Stimulated activated CD8-positive, alpha-beta memory T cell treated with anti-CD3 and anti-CD28 coated beads, Interleukin-15, amount 100 ng/mL, for 48 hours (primary cell): ENCODE measurements around the gene MED26.

Experiments
- DNase-seq, 2 donors: peaks; one replicate each; pipeline ENCODE4 v3.0.0-alpha.2; 2020; ENCODE audit warnings: low read depth in 2 of 2

Gene MED26

DNA sequence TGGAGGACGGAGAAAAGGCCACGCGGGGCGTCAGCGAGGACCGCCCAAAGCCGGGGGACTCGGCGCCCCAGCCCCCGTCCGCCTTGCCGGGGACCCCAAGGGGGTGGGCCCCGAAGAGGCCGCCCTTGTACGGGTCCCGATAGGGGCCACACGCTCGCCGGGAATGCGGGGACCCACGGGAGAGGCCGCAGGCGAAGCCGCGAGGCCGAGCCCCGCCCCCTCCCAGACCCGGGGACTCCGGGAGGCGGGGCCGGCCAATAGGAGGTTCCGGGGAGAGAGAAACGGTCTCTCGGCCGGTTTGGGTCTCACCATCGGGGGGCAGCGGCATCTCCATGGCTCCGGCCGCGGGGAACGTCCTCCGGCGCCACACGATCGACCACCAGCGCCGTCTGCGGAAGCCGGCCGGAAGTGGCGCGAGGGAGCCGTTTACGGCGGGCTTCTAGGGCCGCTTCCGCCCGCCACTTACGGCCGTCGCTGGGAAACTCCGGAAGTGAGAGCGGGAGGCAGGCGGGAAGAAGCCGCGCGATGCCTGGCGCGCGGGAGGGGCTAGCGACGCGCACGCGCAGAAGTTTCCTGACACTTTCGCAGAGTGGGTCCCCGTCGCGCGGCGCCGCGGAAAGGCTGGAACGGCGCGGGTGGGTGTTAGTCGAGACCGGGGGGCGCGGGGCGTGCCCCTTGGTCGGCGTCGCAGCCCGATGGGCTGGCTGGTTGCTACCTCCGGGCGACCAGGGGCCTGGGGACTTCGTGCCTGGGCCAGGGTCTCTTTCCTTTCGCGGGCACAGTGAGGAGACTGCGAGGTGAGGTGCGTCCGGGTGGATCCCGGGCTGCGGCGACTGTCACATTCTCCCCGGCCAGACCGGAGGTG is 85.7 kb downstream of the MED26 start, which contains the start of gene CHERP:
Gene CHERP, minus strand, starts transcription at position 393 of the 865 bp plus-strand sequence. Its CDS starts 59 bp downstream, at position 334.
- DNase-seq, result peak; percentile 91 to 92

DNA sequence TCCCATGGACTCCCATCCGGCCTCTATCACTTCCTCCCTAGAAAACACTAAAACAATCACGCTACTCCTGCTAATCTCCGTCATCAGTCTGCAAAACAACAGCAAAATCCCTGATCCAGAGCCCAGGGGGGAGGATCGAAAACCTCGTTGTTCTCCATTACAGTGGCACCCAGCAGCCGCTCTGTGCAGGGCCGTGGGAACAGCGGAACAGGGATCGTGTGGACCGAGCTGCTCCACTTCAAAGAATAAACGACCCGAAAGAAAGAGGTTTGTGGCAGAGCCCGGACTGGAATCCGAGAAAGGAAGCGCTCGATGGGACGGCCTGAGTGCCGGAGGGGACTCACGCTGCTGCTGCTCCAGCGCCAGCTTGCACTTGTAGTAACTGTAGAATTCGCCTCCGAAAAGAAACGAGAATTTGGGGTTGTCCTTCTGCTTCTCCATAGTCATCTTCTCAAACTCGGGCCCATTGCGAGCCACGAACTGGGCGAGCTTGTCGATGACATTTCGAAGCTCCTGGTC is 86.4 kb downstream of the MED26 start:
- no peak for DNase-seq

DNA sequence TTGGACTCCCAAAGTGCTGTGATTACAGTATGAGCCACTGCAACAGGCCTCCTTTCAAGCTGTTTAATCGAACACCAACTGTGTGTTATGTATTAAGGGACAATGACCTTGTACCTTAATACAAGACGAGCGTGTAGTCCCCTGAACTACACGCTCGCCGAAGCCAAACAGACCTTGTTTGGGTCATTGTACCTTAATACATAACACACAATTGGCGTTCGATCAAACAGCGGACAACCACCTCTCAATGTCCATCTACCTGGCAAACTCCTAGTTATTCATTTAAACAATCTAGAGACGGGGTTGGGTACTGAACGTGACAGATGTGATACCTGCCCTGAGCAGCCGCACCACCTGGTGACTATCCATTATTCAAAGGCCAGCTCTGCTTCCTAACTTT is 87.1 kb downstream of the MED26 start:
- no peak for DNase-seq

DNA sequence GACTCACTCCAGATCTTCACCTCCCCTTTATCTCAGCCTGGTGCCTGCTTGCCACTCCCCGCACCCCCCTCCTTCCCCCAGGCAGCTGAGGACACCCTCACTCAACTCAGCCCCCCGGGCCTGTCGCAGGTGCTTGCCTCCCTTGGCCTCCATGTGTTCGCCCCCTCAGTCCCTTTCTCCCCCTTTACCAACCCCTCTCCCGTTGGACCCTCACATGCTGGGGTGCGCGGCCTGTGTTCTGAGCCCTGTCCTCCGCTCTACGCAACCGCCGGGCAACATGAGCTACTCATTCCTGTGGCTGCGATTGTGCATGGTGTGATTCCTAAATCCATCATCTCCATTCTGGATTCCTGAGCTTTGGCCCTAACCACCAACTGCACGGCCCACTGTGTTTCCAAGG is 90.9 kb downstream of the MED26 start:
- DNase-seq, result no peak

DNA sequence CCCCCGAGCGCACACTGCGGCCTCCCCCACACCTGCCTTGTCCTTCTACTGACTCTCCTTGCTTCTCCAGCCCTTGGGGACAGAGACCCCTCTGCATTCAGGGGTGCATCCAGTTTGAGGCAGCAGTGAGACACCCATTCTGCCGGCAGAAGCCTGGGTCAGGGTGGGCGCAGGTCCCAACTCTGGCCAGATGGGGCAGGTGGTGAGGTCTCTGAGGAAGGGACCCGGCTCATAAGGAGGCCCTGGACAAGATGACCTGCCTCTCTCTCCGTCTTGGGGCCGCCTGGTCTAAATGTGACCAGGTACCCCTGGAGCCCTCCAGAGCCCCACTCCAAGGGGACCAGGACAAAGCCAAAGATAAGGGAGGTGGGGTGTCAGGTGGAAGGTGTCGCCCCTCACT is 91.9 kb downstream of the MED26 start:
- DNase-seq, result no peak

DNA sequence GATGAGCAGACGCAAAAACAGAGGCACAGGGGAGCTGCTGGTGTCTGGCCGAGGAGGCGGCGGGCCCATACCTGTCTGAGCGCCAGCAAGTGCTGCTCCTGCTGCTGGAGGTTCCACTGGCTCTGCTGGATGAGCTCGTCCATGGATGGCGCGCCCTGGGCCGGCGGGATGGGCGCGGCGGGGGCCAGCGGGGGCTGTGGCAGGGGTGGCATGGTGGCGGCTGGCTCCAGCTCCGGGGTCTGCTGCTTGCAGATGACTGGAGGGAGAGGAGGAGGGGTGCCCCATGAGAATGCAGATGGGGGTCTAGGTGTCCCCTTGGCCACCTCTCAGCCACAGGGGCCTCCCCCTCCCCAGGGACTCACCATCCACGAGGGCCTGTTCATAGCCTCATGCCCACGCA is 92.6 kb downstream of the MED26 start:
- no peak for DNase-seq

DNA sequence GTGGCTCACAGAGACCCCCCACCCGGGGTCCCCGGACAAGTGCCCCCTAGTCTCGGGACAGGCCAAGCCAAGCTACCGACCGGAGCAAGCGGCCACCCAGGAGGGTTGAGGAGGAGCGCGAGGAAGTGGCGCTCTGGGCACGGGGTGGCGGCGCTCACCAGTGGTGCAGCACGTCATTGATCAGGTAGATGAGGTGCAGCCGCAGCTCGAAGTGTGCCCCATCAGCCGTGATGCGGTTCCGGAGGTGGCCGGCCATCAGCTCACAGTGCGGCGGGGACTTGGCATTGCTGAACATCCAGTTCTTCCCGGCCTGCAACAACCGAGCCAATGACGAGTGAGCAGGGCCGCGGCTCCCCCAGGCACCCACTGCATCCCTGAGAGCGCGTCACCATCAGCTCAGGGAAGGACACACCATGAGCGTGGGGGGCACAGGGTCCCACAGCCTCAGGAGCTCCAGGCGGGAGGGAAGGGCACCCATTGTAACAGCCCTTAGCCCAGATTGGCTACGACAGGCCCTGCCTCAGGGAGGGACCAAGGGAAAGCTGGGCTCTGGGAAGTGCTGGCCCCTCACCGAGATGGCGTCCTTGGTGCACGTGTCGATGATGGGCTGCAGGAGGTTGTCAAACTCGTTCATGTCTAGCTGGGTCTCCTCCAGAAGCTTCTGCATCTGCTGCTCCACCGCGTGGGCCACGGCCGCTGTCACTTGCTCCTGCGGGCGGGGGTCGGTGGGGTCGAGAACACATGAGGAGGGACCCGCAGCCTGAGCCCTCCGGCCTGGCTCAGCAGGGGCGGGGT is 95.4 kb downstream of the MED26 start:
- DNase-seq, result no peak

DNA sequence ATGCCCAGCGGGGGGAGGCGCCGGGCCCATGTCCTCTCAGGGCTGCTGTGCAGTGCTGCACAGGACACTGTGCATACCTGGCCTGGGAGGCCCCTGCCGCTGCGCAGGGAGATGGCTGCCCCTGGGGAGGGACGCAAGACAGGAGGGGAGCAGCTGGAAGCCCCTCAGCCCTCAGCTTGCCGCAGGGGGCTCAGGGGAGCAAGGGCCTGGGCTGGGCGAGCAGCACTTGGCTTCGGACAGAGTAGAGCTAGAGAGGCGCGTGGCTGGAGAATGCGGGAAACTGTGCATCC is 96.7 kb downstream of the MED26 start:
- DNase-seq, result no peak

DNA sequence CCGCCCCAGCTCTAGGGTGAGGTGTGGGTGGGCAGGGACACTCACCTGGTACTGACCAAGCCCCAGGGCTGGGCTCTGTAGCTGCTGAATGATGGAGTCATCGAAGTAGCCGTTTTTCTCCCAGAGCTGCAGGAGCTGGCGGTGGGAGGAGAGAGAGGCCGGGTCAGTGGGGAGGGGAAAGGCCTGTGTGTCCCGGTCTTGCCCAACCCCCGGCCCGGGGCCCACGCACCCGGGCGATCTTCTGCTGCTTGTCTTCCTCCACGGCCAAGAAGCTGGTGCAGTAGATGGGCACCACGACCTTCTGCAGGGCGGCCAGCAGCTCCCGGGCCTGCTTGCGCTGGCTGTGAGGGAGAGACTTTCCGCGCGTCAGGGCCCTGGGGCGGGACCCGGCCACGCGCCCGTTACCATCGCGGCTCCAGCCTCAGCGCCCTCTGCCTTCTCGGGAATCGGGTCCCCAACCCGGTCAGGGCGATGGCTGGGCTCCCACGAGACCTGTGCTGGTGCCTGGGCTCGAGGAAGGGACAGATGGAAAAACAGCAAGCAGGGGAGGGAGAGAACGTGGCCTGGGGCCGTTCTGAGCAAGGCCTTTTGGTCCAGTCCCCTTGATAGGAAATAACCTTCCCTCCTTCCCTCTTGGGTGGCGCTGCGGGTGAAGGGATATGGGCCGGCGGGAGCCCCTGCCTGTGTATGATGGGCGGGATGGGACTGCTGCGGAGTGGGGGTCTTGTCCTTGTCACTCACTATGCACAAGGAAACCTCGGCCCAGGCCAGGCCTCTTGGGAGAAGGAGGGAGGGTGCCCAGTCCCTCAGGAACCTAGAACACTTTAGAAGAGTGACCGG is 97.2 kb downstream of the MED26 start:
- no peak for DNase-seq

DNA sequence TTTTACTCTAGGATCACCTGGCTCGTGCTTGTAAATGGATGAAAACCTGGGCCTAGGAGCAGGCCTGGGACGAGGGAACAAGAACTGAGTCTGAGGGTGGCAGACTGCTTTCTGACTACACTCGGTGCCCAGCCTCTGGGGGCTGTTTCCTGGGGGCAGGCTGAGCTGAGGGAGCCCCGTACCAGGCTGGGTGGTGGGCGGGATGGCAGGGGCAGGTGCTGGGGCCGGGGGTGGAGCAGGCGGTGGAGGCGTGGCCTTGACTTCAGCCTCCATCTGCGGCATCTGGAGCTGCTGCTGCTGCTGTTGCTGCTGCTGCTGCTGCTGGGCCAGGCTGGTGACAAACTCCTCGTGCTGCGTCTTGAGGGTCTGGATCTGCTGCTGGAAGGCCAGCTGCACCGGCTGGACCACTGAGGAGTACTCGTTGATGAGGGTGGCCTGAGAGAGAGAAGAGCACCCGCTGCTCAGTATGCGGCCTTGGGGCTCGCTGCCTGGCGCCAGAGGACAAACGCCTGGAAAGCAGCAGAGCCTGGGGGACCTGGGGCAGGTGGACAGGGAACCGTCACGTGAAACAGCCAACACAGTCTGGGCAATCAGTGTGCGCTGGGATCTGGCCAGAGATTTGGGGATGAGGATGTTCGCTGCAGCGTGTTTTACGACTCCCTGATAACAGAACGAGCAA is 98.4 kb downstream of the MED26 start:
- DNase-seq, result no peak

DNA sequence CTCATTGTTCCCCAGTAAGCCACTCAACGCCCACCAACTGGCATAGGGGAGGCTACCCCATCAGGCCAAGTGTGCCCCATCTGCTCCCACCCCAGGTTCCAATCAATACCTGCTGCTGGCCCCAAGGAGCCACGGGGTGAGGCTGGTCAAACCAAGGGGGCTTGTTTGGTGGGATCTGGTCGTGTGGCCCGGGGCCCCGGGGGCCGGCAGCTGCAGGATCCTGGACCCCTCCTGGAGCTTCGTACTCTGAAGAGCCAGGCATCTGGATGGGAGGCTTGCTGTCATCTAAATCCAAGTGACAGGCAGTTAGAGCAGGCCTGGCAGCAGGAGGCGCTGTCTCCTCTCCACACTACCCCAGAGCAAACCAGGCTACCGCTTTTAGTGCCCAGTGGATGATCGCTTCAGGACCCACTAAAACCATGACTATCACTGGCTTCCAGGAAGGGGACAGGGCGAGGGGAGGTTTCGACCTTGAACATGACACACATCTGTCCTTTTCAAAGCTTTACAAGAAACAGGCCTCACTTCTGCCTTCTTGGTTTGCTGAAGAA is 100.0 kb downstream of the MED26 start:
- DNase-seq, result peak in 1 of 2 donors; percentile 18

DNA sequence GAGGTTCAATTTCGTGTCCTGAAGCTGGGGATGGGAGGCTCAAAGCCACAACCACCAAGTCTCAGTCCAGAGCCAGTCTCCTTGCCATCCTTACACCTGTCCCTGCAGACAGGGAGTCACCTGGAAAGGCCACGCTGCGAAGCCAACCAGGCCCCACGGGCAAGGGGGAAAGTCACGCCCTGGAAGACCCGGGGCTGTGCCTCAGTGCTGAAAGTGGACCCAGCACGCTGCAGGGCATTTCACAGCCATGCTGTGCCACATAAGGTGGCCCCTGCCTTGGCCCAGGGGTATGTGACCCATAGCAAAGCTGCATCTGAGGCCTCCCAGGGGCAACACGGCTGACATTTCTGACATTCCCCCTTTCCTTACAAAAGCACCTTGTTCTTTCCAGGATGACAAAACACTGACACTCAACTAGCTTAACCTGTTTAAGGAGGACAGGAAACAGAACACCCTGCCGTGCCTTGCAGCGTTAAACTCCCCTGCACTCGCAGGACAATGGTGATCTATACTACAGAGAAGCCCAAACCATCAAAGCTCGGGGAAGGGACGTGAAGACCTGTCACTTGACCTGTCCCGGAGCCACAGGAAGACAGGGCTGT is 100.6 kb downstream of the MED26 start:
- DNase-seq, result no peak

DNA sequence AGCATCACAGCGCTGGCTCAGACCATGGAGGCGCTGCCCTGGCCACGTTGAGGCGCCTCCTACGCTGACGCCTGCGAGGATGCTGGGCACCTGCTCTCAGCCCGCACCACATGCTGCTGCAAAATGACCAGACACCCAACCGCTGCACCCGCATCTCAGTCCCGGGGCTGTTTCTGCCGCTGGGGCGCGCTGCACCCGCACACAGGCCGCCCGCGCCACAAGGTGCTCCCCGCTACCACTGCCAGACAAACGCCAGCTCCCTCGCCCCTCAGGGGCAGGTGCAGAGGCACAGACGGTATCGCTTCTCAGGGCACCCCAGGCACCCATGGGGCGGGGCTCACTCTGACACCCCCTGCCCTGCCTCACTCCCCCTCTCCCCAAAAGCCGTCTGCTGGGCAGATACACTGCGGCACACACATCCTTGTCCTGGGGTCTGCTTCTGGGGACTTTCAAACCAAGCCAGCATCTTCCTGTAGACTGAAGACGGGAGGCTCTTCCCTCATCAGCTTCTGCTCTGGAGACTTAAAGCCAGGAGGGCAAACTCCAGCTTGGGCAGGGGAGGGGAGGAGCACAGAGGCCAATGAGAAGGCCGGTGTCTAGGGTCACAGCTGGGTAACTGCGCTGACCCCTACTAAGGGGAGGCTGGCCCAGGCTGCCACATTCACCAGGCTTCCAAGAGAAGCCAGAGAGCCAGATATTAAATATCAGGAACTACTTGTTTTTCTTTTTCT is 102.1 kb downstream of the MED26 start:
- DNase-seq, result no peak

DNA sequence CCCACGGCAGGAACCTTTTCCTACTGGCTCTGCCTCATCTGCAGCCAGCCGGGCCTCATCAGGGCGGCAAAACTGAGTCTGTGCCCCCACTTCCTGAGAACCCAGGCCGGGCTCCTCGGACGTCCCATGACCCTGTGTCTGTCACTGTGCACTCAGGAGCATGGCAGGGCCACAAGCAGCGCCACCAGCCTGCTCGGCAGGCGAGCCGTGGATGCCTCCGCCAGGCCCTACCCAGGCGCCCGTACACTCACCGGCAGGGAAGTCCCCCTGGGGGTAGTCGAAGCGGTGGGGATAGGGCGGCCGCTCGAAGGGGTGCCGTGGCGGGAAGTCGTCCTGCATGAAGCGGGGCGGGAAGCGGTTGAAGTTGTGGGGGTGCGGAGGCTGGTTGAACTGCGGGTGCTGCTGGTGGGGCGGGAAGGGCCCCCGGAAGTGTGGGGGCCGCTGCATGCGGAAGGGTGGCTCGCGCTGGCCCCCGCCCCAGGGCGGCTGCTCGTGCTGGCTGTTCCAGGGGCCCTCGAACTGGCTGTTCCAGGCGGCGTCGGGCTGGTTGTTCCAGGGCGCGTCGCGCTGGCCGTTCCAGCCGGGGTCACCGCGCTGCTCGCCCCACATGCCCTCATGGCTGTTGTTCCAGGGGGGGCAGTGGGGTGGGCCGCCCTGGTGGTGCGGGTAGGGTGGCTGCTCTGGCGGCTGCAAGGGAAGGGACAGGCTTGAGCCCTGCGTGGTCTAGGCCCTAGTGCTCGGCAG is 102.8 kb downstream of the MED26 start:
- DNase-seq, result no peak
